Neural progenitor cell (in vitro differentiated cells): ENCODE results near the gene ZNF839. TPM values are rescaled to one million over a fixed set of nuclear protein-coding genes. Genes with fewer than 3 reads are reported as not detected.

Experiments used
- DNase-seq: peaks from one replicate; pipeline ENCODE4 v3.0.0-alpha.2; 2016; ENCODE audit warnings: low spot score
- H2AFZ ChIP-seq: fragments of 200-600 bp; sonication (generic); replicated peaks from 2 replicates; pipeline ENCODE4 v1.6.1; 2016; ENCODE audit warnings: antibody characterized with exemption
- H3F3A ChIP-seq: fragments of 200-600 bp; sonication (generic); 2 replicates; pipeline ENCODE4 v1.6.1; 2016; ENCODE audit warnings: antibody characterized with exemption, low read depth
- H3K27ac ChIP-seq: fragments of 200-600 bp; sonication (generic); 2 replicates; pipeline ENCODE4 v1.5.1; 2016; ENCODE audit warnings: mild to moderate bottlenecking
- H3K27me3 ChIP-seq: fragments of 200-600 bp; sonication (generic); 2 replicates; pipeline ENCODE4 v1.6.1; 2016; ENCODE audit warnings: mild to moderate bottlenecking, moderate library complexity
- H3K36me3 ChIP-seq: fragments of 200-600 bp; sonication (generic); 2 replicates; pipeline ENCODE4 v1.5.1; 2016
- H3K4me1 ChIP-seq: fragments of 200-600 bp; sonication (generic); 2 replicates; pipeline ENCODE4 v1.6.1; 2016; ENCODE audit warnings: mixed run types
- H3K4me2 ChIP-seq: fragments of 200-600 bp; sonication (generic); 2 replicates; pipeline ENCODE4 v1.6.1; 2016
- H3K4me3 ChIP-seq: fragments of 200-600 bp; sonication (generic); 2 replicates; pipeline ENCODE4 v1.5.1; 2016
- H3K79me2 ChIP-seq: fragments of 200-600 bp; sonication (generic); 2 replicates; pipeline ENCODE4 v1.6.1; 2016; ENCODE audit warnings: low read depth
- H3K9ac ChIP-seq: fragments of 200-600 bp; sonication (generic); 2 replicates; pipeline ENCODE4 v1.6.1; 2016
- H3K9me3 ChIP-seq: fragments of 200-600 bp; sonication (generic); 2 replicates; pipeline ENCODE4 v1.5.1; 2016; ENCODE audit warnings: low read depth
- H4K20me1 ChIP-seq: fragments of 200-600 bp; sonication (generic); 2 replicates; pipeline ENCODE4 v1.6.1; 2016; ENCODE audit warnings: low read depth
- H3K27ac Mint-ChIP-seq: 3 replicates; pipeline ENCODE4 v1.8.0; 2021; ENCODE audit warnings: mixed read lengths
- H3K27me3 Mint-ChIP-seq: 2 replicates; pipeline ENCODE4 v1.8.0; 2022; ENCODE audit warnings: low read depth, mild to moderate bottlenecking, inconsistent platforms, moderate library complexity, mixed read lengths; ENCODE audit not compliant: insufficient read depth
- H3K36me3 Mint-ChIP-seq: 3 replicates; pipeline ENCODE4 v1.8.0; 2021; ENCODE audit warnings: mixed read lengths
- H3K4me1 Mint-ChIP-seq: 3 replicates; pipeline ENCODE4 v1.8.0; 2021; ENCODE audit warnings: mixed read lengths
- H3K4me3 Mint-ChIP-seq: 3 replicates; pipeline ENCODE4 v1.8.0; 2021; ENCODE audit warnings: mild to moderate bottlenecking, moderate library complexity, mixed read lengths
- H3K9me3 Mint-ChIP-seq: 3 replicates; pipeline ENCODE4 v1.8.0; 2020; ENCODE audit warnings: mixed read lengths
- CTCF ChIP-seq: fragments of 200-600 bp; sonication (generic); IDR thresholded peaks from 2 replicates; pipeline ENCODE4 v1.5.1; 2017; ENCODE audit warnings: antibody characterized with exemption, mild to moderate bottlenecking
- EZH2 ChIP-seq: fragments of 200-600 bp; sonication (generic); IDR thresholded peaks from 2 replicates; pipeline ENCODE4 v1.6.1; 2017; ENCODE audit warnings: antibody characterized with exemption, mild to moderate bottlenecking, moderate library complexity
- EZH2phosphoT487 ChIP-seq: fragments of 200-600 bp; sonication (generic); IDR thresholded peaks from 2 replicates; pipeline ENCODE4 v1.6.1; 2017; ENCODE audit warnings: antibody characterized with exemption
- total RNA-seq: library from RNA; depleted of rRNA; stranded (reverse); fragments of >200 nt; gene quantifications from 2 replicates; pipeline ENCODE4 v1.2.3, GENCODE V29; 2015; ENCODE audit warnings: low replicate concordance

Gene ZNF839
- total RNA-seq, 1 donor from 2014 or later = 13.7 TPM

DNA sequence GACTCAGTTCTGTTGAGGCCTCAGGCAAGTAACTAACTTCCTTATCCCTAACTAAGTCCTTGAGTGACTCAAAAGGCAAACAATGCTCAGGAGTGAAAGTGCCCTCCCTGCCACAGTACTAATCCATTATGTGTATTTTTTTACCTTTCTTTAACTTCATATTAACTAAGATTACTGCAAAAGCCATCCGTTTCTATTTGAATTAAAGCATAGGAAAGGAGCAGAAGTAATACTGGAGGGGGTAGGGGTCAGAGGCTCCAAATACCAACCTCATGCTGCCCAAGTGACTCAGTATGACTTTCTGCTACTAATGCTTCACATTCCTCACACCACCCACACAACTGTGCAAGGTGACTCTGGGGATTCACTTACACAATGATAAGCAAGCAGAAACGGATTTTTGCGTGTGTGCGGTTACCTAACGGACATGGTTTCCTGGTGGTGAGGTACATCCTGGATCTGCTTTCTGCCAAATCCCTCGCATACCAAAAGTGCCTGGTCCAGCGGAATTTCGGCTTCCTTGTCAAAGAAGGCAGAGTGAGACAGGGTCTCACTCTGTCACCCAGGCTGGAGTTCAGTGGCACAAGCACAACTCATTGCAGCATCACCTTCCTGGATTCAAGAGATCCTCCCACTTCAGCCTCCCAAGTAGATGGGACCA, 39.7 kb upstream of the ZNF839 start:
- Histone ChIP-seq H2AFZ (no peak overlapping the region), H3K9ac (no peak overlapping the region)
- H3K27ac Mint-ChIP-seq = no peak overlapping the region

GRCh38 chr14:102280376-102280962, 39.1 kb upstream of the ZNF839 start:
- no peaks in the 10 kb centered on the region for H3K9me3 ChIP-seq
- H3K9me3 Mint-ChIP-seq = no peaks in the 10 kb centered on the region
- DNase-seq = no peak
- H3K27ac ChIP-seq = no peak overlapping the region
- no peak overlapping the region for H3K4me3 Mint-ChIP-seq
- H4K20me1 ChIP-seq = no peaks in the 10 kb centered on the region
- no peak for TF ChIP-seq EZH2
- no peak for TF ChIP-seq EZH2phosphoT487
- TF ChIP-seq CTCF = no peak
- H3K36me3 ChIP-seq = no peaks in the 10 kb centered on the region
- H2AFZ ChIP-seq = no peak overlapping the region
- H3K4me1 Mint-ChIP-seq = no peaks in the 10 kb centered on the region
- H3K4me1 ChIP-seq = no peaks in the 10 kb centered on the region
- H3K4me3 ChIP-seq = no peak overlapping the region
- no peaks in the 10 kb centered on the region for H3K79me2 ChIP-seq
- no peaks in the 10 kb centered on the region for H3K27me3 Mint-ChIP-seq
- H3K27ac Mint-ChIP-seq = no peak overlapping the region
- no peaks in the 10 kb centered on the region for H3F3A ChIP-seq
- H3K4me2 ChIP-seq = no peak overlapping the region
- no peaks in the 10 kb centered on the region for H3K27me3 ChIP-seq
- H3K36me3 Mint-ChIP-seq = peaks cover 18% of the 10 kb centered on the region
- no peak overlapping the region for H3K9ac ChIP-seq

More for the DNA sequence above, 39.7 kb upstream of the ZNF839 start:
- Mint-ChIP-seq H3K4me3 (no peak overlapping the region), H3K4me1 (no peaks in the 10 kb centered on the region), H3K9me3 (peaks cover 2% of the 10 kb centered on the region), H3K36me3 (peaks cover 20% of the 10 kb centered on the region), H3K27me3 (no peaks in the 10 kb centered on the region)
- no peaks in the 10 kb centered on the region for H3K79me2 ChIP-seq
- H3K4me2 ChIP-seq = no peak overlapping the region
- no peaks in the 10 kb centered on the region for H3K27me3 ChIP-seq
- H3K9me3 ChIP-seq = no peaks in the 10 kb centered on the region
- H4K20me1 ChIP-seq = no peaks in the 10 kb centered on the region
- H3K27ac ChIP-seq = no peak overlapping the region
- peak; percentile 2 for DNase-seq
- TF ChIP-seq CTCF (no peak), EZH2phosphoT487 (no peak), EZH2 (no peak)
- H3K4me1 ChIP-seq = no peaks in the 10 kb centered on the region
- no peaks in the 10 kb centered on the region for H3F3A ChIP-seq
- H3K36me3 ChIP-seq = no peaks in the 10 kb centered on the region
- no peak overlapping the region for H3K4me3 ChIP-seq

DNA sequence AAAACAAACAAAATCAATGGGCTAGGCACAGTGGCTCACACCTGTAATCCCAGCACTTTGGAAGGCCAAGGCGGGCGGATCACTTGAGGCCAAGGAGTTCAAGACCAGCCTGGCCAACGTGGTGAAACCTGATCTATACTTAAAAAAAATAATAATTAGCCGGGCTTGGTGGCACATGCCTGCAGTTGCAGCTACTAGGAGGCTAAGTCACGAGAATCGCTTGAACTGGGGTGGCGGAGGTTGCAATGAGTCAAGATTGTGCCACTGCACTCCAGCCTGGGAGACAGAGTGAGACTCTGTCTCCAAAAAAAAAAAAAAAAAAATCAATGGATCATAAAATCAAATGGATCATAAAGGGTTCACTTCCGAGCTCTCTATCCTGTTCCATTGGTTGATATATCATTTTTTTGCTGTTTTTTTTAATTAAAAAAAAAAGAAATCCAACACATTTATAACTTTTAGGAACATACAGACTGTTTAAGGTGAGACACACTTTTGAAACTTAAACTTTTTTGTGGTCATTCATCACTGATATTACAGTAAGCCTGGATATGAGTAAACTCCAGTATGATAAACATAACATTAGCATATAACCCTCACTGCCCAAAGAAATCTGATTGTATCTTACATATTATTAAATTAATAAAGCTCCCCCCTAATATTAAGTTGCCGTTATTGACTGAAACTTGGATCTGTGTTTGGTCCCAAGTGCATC, 36.6 kb upstream of the ZNF839 start:
- Histone ChIP-seq H3K9me3 (no peaks in the 10 kb centered on the region), H3K9ac (no peak overlapping the region), H3K4me3 (no peak overlapping the region), H3K36me3 (no peaks in the 10 kb centered on the region), H3F3A (no peaks in the 10 kb centered on the region), H3K4me1 (no peaks in the 10 kb centered on the region), H3K27me3 (no peaks in the 10 kb centered on the region), H3K27ac (no peak overlapping the region), H3K79me2 (no peaks in the 10 kb centered on the region), H2AFZ (no peak overlapping the region), H4K20me1 (no peaks in the 10 kb centered on the region), H3K4me2 (no peak overlapping the region)
- no peak for TF ChIP-seq CTCF
- no peak for TF ChIP-seq EZH2phosphoT487
- TF ChIP-seq EZH2 = no peak
- no peaks in the 10 kb centered on the region for H3K4me1 Mint-ChIP-seq
- H3K36me3 Mint-ChIP-seq = peaks cover 12% of the 10 kb centered on the region
- H3K4me3 Mint-ChIP-seq = no peak overlapping the region
- no peaks in the 10 kb centered on the region for H3K9me3 Mint-ChIP-seq
- H3K27me3 Mint-ChIP-seq = no peaks in the 10 kb centered on the region
- H3K27ac Mint-ChIP-seq = no peak overlapping the region
- no peak for DNase-seq
